NCI-H526 treated with DMSO at 0.1 percent for 48 hours (cell line): ENCODE data around the gene CACHD1.
A peak's percentile ranks its signal among the peaks of the same experiment; 100 is the strongest.
"Not testable (repeated sequence)": the region's sequence is repeated elsewhere in the genome, so short reads cannot be mapped to it uniquely, and the experiment has no call there.

Experiments
- DNase-seq: peaks from one replicate; lab custom pipeline; 2025; lab: John Stamatoyannopoulos, UW

CACHD1 gene

GRCh38 chr1:64497088-64497883 is 27.4 kb downstream of the CACHD1 start:
- DNase-seq: no peak

DNA sequence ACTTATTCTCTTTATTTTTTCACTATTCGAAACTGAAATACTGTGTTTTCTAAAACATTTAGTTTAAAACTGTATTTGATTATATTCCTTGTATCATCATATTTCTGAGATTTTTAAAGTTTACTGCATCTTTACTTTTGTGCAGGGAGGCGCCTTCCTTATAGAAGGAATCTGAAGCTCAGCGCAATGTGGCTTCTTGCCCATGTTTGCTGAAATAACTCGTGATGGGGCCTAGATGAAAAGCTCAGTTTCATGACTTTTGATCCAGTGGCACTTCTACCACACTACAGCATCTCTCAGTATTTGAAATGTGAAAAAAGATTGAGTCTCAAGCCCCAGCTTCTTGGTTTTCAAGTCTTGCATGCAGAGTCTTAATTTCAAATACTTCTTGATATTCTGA is 28.4 kb downstream of the CACHD1 start:
- DNase-seq: no peak

GRCh38 chr1:64499011-64499410 is 29.1 kb downstream of the CACHD1 start:
- DNase-seq: no peak

GRCh38 chr1:64499966-64500365 is 30.0 kb downstream of the CACHD1 start:
- DNase-seq: no peak

DNA sequence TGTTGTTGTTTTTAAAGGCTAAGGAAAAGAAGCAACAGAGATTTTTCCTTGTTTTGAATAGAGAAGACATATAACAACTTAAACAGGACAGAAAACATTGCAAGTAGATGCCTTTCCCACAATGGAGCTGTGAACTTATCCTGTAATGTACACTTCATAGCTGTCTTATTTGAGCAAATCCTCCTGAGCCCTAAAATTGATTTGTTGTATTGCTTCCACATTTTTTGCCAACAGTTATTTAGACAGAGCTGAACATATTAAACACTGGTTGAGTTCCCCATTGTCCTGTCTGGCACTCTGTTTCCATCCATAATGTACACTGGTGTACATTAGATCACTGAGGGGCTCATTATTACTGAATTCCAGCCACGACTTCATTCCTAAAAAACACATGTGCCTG is 32.2 kb downstream of the CACHD1 start:
- DNase-seq: no peak

- DNase-seq: no peak
Measured at GRCh38 chr1:64502931-64503330, 33.0 kb downstream of the CACHD1 start.

DNA sequence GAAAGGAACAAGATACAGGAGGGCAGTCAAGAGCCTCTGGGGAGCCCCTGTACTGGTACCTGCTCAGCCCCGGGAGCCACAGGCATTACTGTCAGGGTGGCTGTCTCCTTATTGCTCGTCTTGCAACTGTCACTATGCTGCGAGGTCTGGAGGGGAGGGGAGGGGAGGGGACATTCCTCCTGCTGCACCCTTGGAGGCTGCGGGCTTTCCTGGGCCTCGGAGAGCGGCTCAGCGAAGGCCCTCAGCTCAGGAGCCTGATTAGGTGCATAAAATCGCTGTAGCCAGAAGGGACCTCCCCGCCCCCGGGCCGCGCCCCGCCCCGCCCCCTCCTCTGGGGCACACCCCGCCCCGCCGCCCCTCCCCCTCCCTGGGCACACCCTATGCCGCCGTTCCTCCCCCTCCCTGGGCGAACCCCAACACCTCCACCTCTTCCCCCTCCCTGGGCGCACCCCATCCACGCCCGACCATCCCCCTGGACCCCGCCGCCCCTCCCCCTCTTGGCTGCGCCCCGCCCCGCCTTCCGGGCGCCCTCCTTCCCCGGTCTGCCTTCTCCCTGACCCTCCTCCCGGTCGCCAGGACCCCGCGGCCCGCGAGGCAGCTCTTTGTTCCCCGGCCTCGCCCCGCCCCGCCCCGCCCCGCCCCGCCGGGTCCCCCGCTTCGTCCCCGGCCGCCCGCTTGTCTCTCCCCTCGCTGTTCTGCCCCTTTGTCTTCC is 35.5 kb downstream of the CACHD1 start:
- peak; percentile 42 for DNase-seq

DNA sequence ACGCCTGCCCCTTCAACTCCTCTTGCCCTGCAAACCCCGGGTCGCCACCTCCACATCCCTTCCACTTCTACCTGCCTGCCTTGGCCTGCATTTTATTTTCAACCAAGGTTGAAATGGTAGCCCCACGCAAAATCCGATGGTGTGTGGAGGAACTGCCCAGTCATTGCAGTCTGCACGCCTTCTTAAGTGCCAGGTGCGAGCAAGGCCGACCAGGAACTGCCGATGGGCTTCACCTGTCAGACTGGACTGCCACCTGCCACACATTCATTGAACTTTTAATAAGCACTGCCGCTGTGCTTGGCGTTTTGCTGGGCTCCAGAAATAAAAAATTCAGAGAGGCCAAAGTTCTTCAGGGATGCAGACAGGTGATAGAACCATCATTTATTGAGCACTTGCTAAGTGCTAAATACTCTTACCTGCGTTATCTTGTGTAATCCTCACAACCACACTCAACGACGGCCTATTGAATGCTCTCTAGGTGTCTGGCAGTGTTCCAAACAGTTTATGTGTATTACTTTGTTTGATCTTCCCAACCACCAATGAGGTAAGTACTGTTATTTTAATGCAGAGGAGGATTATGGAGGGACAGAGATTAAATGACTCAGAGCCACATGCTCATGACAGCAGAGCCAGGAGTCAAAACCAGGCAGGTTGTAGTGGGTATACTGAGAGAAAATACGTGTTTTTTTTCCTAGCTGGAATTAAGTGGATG is 36.2 kb downstream of the CACHD1 start:
- peak; percentile 70 for DNase-seq

DNA sequence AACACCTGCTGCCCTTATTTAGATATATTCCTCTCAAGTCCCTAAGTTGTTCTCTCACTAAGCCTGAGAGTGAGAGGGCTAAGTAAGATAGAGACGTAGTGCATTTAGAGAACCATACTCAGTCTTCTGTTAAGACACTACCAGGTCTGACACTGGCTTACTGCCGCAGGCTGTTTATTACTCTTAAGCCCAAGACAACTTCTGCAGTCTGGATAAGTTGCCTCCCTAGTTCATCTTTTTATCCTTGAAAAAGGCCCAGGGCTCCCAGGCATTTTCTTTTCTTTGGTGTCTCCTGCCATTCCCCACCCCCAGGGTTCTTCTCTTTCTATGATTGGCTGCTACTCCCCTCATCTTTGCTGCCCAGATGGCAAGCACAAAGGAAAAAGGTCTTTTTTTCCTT is 38.7 kb downstream of the CACHD1 start:
- no peak for DNase-seq

DNA sequence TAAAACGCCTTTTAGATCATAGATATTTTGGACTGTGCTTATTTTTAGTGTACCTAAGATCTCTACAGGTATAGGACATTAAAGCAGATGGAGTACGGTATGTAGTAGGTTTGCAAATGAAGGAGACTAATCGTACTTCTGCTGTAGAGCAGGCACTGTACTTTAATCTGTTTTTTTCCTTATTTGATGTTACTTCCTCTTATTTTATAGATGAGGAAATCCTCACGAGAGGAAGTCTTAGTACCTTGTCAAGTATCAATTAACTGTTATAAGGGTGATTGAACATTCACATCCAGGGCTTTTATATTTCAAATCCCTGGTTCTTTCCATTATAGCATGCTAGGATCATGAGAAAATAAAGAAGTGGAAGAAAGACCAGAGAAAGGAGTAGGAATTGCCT is 41.1 kb downstream of the CACHD1 start:
- DNase-seq: no peak

- DNase-seq: not testable (repeated sequence)
Measured at GRCh38 chr1:64512206-64512605, 42.3 kb downstream of the CACHD1 start.

DNA sequence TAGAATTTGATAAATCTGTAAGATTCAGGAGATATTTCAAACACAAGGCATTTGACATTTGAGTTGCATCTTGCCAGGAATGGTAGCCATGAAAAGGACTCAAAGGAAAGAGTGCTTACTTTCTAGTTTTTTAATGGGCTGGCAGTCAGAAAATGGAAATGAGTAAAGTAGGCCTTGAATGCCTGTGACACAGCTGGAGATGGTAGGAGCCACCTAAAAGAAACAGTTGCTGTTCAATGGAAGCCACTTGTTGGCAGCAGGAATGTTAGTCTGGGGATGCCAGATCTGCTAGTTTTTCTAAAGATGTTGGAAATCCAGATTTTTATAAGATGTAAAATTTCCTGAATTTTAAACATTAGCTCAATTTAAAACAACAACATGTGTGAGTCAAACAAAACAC is 43.6 kb downstream of the CACHD1 start:
- no peak for DNase-seq

DNA sequence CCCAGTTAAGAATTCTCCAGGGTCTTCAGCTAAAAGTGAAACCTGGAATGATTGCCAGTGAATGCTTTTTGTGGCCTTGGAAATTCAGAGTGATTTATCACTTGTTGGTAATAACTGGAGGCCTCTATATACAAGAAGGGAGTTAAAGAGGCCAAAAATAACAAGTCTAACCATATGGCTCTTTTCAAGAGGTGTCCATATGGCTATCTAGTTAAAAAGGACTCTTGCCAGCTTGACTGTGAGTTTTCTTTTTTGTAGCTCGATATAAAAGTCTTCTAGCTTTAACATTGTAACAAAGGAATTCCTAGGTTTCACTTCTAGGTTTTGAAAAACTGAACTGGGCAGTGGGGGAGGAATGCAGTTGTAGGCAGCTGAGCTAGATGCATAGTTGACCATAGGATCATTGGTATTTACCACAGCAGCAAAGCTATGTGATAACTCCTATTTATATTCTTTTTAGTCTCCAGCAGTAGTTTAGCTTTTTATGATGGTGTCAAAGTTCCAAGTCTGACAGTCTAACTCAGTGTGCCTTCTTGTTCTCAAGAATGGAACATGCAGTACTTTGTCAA is 44.4 kb downstream of the CACHD1 start:
- no peak for DNase-seq

- no peak for DNase-seq
Measured at GRCh38 chr1:64515427-64515826, 45.5 kb downstream of the CACHD1 start.

DNA sequence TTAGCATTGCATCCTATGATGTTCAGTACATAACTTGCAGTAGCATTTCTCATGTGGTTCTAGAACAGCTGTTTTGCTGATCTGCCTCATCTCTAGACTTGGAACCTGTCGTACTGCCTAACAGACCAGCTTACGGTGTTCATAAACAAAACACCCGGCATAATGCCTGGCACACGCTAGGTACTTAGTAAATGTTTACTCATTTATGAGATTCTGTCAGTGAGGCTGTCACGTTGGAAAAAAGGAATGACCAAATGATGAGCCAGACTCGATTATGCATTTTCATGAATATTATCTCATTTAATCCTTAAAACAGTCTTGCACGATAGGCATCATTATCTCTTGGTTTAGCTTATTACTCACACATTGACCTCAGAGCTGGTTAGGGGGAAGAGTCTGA is 46.4 kb downstream of the CACHD1 start:
- no peak for DNase-seq

DNA sequence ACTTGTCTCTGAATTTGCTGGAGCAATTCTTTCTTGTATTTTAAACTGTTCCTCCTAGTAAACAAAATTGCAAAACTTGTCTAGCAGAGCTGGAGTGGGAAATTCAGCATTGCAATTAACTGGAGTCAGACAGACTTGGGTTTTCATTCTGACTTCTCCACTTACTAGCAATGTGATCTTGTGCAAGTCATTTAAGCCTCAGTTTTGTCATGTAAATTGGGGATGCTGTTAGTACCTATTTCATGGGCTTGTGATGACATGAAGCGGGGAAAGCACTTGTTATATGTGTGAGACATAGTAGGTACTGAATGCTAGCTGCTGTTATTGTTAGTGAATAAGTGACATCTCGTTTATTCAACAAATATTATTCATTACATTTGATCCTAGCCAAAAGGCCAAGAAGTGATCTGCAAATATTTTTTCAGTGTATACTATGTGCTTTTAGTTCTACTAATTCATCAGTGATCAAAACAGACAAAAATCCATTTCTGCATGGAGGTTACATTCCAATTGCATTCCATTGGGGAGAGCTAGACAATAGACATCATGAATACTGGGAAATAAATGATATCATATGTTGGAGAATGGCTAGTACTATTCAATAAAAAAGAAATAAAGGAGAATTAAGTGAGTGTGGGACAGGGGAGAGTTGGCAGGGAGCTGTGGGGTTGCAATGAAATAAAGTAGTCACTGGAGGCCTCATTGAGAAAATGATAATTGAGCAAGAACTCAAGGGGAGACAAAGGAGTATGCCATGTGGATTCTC is 47.1 kb downstream of the CACHD1 start:
- no peak for DNase-seq

GRCh38 chr1:64517640-64518039 is 47.7 kb downstream of the CACHD1 start:
- DNase-seq: no peak

- DNase-seq: no peak
Measured at GRCh38 chr1:64518692-64519481, 49.0 kb downstream of the CACHD1 start.

- DNase-seq: no peak
Measured at GRCh38 chr1:64519901-64520300, 50.0 kb downstream of the CACHD1 start.

DNA sequence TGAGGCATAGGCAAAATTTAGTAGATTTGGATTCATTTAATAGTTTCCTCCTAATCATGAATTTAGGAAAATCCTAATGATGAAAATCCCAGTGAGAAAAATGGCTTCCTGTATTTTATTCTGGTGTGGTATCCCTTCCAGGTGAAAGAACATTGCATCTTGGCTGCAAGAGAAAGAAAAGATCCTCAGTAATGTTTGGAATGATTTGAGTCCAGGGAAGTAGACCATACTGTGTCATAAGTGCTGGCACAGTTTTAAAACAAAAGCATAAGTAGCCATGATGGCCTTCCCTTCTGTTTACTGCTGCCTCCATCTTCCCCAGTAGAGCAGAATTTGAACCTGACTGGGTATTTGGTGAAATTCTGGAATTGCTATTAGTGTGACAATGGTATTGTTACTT is 52.8 kb downstream of the CACHD1 start:
- DNase-seq: no peak
